Fibroblast of lung (primary cell): ENCODE measurements around the gene HMGA1. TPM values are rescaled to one million over a fixed set of nuclear protein-coding genes. Genes with fewer than 3 reads are reported as not detected.
"Not testable (repeated sequence)": the region's sequence is repeated elsewhere in the genome, so short reads cannot be mapped to it uniquely, and the experiment has no call there.

Source experiments
- DNase-seq, 2 donors: peaks; one replicate each; pipeline versions ENCODE4 v3.0.0 to v3.0.0-alpha.2; 2010; ENCODE audit warnings: low read depth in 2 of 2
- H2AFZ ChIP-seq: 2 replicates; pipeline ENCODE4 v1.5.1; 2012; ENCODE audit warnings: low read length, control low read depth, inconsistent platforms
- H3K27ac ChIP-seq: 2 replicates; pipeline ENCODE4 v1.5.1; 2011; ENCODE audit warnings: low read length, control low read depth; ENCODE audit not compliant: insufficient read depth
- H3K27me3 ChIP-seq: 2 replicates; pipeline ENCODE4 v1.5.1; 2011; ENCODE audit warnings: mild to moderate bottlenecking, low read length; ENCODE audit not compliant: control insufficient read depth, insufficient read depth
- H3K36me3 ChIP-seq: 2 replicates; pipeline ENCODE4 v1.5.1; 2011; ENCODE audit warnings: low read length; ENCODE audit not compliant: control insufficient read depth, insufficient read depth
- H3K4me1 ChIP-seq: 2 replicates; pipeline ENCODE4 v1.5.1; 2011; ENCODE audit warnings: low read length; ENCODE audit not compliant: control insufficient read depth, insufficient read depth; ENCODE audit errors: extremely low read depth
- H3K4me2 ChIP-seq: 2 replicates; pipeline ENCODE4 v1.5.1; 2011; ENCODE audit warnings: low read length, control low read depth; ENCODE audit not compliant: insufficient read depth; ENCODE audit errors: extremely low read depth
- H3K4me3 ChIP-seq, 4 experiments: fragments of 200-600 bp in 1 of 4; sonication (generic) in 1 of 4; replicated peaks in 1 of 4; 2 replicates each; pipeline ENCODE4 v1.5.1; 2011 to 2016; ENCODE audit warnings: low read length in 4 of 4, low read depth in 3 of 4, mild to moderate bottlenecking in 3 of 4, control low read depth in 2 of 4, inconsistent platforms in 1 of 4, mixed read lengths in 1 of 4; ENCODE audit not compliant: insufficient read depth in 1 of 4; ENCODE audit errors: control extremely low read depth in 1 of 4
- H3K79me2 ChIP-seq: 2 replicates; pipeline ENCODE4 v1.5.1; 2012; ENCODE audit warnings: mild to moderate bottlenecking, low read length, inconsistent platforms; ENCODE audit not compliant: control insufficient read depth, insufficient read depth
- H3K9ac ChIP-seq: 2 replicates; pipeline ENCODE4 v1.5.1; 2011; ENCODE audit warnings: mild to moderate bottlenecking, low read length, control low read depth; ENCODE audit not compliant: insufficient read depth
- H3K9me3 ChIP-seq: 2 replicates; pipeline ENCODE4 v1.5.1; 2012; ENCODE audit warnings: low read depth, low read length; ENCODE audit not compliant: control insufficient read depth, insufficient read depth
- H4K20me1 ChIP-seq: 2 replicates; pipeline ENCODE4 v1.5.1; 2011; ENCODE audit warnings: low read length; ENCODE audit not compliant: control insufficient read depth, insufficient read depth; ENCODE audit errors: extremely low read depth
- EZH2 ChIP-seq: IDR thresholded peaks from 2 replicates; pipeline ENCODE4 v1.5.1; 2012; ENCODE audit warnings: low read length, control low read depth, mild to moderate bottlenecking; ENCODE audit errors: missing control alignments
- polyA plus RNA-seq, 2 donors: library from polyadenylated mRNA; depleted of rRNA in 1 of 2; stranded (reverse) in 1 of 2; unstranded in 1 of 2; fragments of >200 nt; gene quantifications; 2 replicates each; pipeline ENCODE4 v1.2.1, GENCODE V29; 2011 to 2012; ENCODE audit warnings: missing spikeins in 1 of 2
- total RNA-seq: library from RNA; depleted of rRNA; stranded (reverse); fragments of >200 nt; gene quantifications from 2 replicates; pipeline ENCODE4 v1.2.1, GENCODE V29; 2014
- TF ChIP-seq, protein P1 (sequence below), 2 donors: IDR thresholded peaks in 1 of 2; conservative IDR thresholded peaks in 1 of 2; 1 replicate in 1 of 2; 2 replicates in 1 of 2; pipeline ENCODE4 v1.5.1; 2011 to 2012; ENCODE audit warnings: low read length in 2 of 2, control low read depth in 1 of 2, inconsistent platforms in 1 of 2, low read depth in 1 of 2, mild to moderate bottlenecking in 1 of 2

HMGA1 gene
- total and polyA plus RNA-seq, 2 donors (not counting 1 experiment from before 2014, with no cell fraction given): 29.6 to 121 TPM

GRCh38 chr6:34259529-34260069 lies 22.9 kb downstream of the HMGA1 start:
- Histone ChIP-seq H3K4me2 (no peak overlapping the region), H2AFZ (no peak overlapping the region), H4K20me1 (no peaks in the 10 kb centered on the region), H3K4me1 (no peaks in the 10 kb centered on the region), H3K79me2 (no peaks in the 10 kb centered on the region), H3K27ac (no peak overlapping the region), H3K36me3 (no peaks in the 10 kb centered on the region), H3K4me3 (no peak overlapping the region), H3K27me3 (no peaks in the 10 kb centered on the region), H3K9ac (no peak overlapping the region), H3K9me3 (no peaks in the 10 kb centered on the region)
- no peak for DNase-seq
- no peak for TF ChIP-seq EZH2
- TF ChIP-seq, protein P1, sequence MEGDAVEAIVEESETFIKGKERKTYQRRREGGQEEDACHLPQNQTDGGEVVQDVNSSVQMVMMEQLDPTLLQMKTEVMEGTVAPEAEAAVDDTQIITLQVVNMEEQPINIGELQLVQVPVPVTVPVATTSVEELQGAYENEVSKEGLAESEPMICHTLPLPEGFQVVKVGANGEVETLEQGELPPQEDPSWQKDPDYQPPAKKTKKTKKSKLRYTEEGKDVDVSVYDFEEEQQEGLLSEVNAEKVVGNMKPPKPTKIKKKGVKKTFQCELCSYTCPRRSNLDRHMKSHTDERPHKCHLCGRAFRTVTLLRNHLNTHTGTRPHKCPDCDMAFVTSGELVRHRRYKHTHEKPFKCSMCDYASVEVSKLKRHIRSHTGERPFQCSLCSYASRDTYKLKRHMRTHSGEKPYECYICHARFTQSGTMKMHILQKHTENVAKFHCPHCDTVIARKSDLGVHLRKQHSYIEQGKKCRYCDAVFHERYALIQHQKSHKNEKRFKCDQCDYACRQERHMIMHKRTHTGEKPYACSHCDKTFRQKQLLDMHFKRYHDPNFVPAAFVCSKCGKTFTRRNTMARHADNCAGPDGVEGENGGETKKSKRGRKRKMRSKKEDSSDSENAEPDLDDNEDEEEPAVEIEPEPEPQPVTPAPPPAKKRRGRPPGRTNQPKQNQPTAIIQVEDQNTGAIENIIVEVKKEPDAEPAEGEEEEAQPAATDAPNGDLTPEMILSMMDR (conservative IDR thresholded peaks at IDR 0.05 in 1 of 2, IDR thresholded peaks at IDR 0.05 in 1 of 2; ENCODE audit: low read depth in 1 of 2, low read length in 2 of 2): no peak

- TF ChIP-seq EZH2: no peak
- TF ChIP-seq, protein P1 (conservative IDR thresholded peaks at IDR 0.05 in 1 of 2, IDR thresholded peaks at IDR 0.05 in 1 of 2; ENCODE audit: low read depth in 1 of 2, low read length in 2 of 2): no peak
- Histone ChIP-seq H4K20me1 (no peaks in the 10 kb centered on the region), H3K79me2 (no peaks in the 10 kb centered on the region), H3K9ac (no peak overlapping the region), H3K36me3 (no peaks in the 10 kb centered on the region), H3K4me1 (no peaks in the 10 kb centered on the region), H2AFZ (no peak overlapping the region), H3K4me3 (no peak overlapping the region), H3K27me3 (no peaks in the 10 kb centered on the region), H3K27ac (no peak overlapping the region), H3K4me2 (no peak overlapping the region), H3K9me3 (no peaks in the 10 kb centered on the region)
- DNase-seq: no peak
Observed at GRCh38 chr6:34260576-34261267, 24.0 kb downstream of the HMGA1 start.

DNA sequence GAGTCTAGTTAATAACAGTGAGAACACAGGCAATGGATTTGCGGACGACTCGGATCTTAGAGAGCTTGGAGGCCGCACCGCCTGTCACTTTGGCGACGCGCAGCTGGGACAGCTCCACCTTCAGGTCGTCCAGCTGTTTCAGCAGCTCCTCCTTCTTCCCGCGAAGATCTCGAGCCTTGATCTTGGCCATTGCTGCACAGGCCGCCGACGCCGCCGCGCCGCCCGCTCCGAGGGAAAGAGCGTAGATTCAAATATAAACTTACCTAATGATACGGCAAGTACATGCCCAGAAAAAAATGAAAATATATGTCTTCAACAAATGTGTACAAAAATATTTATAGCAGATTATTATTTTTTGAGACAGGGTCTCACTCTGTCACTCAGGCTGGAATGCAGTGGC lies 26.8 kb downstream of the HMGA1 start:
- H3K79me2 ChIP-seq, H2AFZ ChIP-seq, H3K9ac ChIP-seq, H3K9me3 ChIP-seq, H3K4me2 ChIP-seq, H3K27me3 ChIP-seq, H3K4me1 ChIP-seq, DNase-seq, H3K27ac ChIP-seq, H3K4me3 ChIP-seq, H3K36me3 ChIP-seq, H4K20me1 ChIP-seq: not testable (repeated sequence)
